NOMO-1 (cell line): ENCODE measurements around the gene SLC16A2.

ENCODE experiments used
- DNase-seq, 2 experiments: peaks; one replicate each; lab custom pipeline; 2025; ENCODE audit not compliant: unreplicated experiment in 2 of 2; lab: John Stamatoyannopoulos, UW

SLC16A2 gene

DNA sequence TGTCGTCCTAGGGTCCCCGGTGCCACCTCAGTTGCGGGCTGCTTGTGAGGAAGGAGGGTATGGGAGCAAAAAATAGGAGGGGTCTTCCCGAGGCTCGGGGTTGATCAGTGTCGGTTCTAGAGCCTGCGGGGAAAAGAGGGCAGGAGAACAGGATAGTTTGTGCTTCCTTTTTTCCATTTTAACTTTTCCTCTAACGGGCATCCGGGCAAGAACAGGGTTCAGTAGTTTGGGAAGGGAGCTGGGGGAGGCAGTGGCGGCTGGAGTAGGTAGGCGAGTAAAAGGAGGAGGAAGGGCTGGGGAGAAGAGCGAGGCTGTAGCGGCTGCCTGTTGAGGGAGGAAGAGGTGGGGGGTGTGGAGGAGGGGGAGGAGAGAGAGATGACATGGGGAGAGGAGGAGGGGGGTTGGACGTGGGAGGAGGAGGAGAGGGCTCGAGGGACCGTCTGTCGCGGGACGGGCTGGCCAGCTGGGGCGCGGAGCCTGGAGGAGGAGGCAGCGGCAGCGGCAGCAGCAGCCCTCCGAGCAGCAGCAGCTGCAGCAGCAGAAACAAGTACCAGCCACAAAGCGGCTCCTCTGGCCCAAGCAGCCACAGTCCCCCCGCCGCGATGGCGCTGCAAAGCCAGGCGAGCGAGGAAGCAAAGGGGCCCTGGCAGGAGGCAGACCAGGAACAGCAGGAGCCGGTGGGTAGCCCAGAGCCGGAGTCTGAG, at the start of gene SLC16A2:
Gene SLC16A2, plus strand, starts transcription at position 458 of the 704 bp plus-strand sequence. Its CDS starts 145 bp downstream, at position 603.
- peak in 1 of 2 experiments; percentile 5 for DNase-seq

DNA sequence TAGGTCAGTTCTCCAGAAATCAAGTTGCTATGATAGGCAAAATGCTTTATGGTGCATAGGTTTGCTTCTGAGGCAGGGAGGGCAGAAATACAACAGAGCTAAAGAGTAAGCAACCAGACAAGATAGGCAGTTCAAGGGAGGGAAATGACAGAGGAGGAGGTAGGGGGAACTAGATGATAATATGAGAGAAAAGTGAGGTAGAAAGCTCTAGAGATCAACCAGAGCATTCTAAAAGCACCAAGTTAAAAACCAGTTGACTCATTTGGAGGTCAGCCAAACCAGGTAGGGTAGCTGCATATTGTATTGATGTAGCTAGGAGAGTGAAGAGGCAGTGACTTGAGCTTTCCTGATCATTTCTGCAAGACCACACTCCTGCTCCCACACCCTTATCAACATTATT, 49.0 kb upstream of the SLC16A2 start:
- DNase-seq = no peak

DNA sequence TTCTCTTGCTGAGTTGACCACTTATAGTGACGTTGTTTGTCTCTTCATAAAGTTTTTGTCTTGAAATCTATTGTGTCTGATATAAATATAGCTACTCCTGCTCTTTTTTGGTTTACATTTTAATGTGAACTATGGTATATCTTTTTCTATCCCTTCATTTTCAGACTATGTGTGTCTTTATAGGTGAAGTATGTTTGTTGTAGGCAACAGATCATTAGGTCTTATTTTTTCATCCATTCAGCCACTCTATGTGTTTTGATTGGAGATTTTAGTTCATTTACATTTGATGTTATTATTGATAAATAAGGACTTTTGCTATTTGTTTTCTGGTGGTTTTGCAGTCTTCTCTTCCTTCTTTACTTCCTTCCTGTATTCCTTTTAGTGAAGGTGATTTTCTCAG, 44.0 kb upstream of the SLC16A2 start:
- no peak for DNase-seq

DNA sequence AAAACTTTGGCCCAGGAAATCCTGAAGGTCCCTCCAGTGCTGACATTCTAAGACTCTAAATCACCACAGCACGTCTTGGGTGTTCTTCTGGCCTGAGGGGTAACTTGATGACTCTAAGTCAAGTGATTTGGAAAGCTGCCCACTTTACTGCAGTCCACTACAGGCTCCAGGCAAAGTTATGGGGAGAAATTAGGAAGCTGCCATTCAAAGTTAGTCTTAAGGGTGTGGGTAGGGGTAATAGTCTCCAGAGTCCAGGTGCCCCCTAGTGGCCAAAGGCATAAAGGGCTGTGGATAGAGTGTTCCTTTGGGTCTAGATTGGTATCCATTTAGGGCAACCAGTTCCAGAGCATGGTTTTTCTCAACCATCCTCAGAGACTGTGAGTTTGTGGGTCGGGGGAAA, 38.7 kb upstream of the SLC16A2 start:
- DNase-seq = peak; percentile 50 to 81

DNA sequence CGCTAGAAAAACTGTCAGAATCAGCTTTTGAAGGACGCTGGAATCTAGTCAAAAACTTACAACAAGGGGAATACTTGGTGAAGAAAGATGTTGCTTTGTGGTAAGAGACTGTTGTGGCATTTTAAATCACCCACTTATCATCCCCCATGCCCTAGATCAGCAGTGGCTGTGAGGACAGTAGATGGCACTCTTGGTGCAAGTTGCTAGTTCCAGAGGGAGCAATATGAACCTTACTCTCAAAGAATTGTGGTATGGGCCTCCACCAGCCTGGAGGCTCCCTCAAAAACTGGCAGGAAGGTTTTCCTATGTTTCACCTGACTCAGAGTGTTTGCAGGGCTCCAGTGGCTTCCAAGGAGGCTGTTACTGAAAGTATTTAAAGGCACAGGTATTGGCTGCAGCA, 37.7 kb upstream of the SLC16A2 start:
- DNase-seq = peak in 1 of 2 experiments; percentile 17

DNA sequence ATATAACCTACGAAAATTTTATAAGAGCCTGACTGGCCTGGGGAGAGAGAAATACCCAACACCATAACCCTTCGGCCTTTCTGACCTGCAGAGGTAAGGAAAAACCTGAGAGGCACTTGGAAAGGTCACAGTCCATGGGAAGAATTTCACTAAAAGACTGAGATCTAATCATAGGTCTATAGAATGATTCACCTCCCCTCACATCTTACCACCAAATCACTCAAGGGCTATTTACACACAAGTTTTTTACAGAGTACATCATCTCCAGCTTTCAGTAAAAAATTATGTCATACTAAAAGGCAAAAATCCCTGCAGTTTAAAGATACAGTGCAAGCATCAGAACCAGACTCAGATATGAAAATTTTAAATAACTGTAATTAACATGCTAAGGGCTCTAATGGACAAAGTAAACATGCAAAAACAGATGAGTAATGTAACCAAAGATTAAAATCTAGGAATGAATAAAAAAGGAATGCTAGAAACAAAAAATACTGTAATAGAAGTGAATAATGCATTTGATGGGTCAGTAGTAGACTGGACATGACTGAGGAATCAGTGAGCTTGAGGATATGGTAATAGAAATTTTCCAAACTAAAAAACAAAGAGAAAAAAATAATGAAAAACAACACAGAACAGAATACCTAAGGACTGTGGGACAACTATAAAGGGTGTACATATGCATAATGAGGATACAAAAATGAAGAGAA, 32.1 kb upstream of the SLC16A2 start:
- DNase-seq = no peak

DNA sequence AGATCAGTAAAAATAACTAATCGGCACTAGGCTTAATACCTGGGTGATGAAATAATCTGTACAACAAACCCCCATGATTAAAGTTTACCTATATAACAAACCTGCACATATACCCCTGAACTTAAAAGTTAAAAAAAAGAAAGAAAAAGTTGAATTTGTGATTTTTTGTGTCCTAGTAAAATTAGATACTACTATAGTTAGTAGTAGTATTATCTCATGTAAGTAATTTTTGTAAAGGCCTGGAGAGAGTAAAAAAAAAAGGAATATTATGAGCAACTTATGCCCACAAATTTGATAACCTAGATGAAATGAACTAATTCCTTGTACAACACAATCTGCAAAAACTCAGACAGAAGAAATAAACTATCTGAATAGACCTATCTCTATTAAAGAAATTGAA, 25.7 kb upstream of the SLC16A2 start:
- DNase-seq = no peak

DNA sequence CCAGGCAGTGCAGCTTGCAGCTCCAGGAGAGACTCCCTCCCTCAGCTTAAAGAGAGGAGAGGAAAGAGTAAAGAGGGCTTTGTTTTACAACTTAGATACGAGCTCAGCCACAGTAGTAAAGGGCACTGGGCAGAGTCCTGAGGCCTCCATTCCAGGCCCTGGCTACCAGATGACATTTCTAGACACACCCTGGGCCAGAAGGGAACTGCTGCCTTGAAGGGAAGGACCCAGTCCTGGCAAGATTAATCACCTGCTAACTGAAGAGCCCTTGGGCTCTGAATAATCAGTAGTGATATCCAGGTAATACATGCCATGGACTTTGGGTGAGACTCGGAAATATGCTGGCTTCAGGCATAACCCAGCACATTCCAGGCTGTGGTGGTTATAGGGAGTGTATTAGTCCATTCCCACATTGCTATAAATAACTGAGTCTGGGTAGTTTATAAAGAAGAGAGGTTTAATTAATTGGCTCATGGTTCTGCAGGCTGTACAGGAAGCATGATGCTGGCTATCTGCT, 15.3 kb upstream of the SLC16A2 start:
- no peak for DNase-seq

DNA sequence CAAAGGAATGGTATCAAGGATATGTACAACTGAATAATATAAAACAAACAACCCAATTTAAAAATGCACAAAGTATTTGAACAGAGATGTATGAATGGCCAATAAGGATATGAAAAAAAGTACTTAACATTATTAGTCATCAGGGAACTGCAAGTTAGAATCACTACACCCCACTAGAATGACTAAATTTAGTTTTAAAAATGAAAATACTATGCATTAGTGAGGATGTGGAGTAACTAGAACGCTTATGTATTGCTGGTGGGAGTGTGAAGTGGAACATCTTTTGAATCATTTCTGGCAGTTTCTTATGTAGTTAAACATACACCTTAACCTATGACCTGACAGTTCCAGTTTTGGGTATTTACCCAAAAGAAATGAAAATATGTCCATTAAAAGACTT, 13.0 kb upstream of the SLC16A2 start:
- DNase-seq = no peak

DNA sequence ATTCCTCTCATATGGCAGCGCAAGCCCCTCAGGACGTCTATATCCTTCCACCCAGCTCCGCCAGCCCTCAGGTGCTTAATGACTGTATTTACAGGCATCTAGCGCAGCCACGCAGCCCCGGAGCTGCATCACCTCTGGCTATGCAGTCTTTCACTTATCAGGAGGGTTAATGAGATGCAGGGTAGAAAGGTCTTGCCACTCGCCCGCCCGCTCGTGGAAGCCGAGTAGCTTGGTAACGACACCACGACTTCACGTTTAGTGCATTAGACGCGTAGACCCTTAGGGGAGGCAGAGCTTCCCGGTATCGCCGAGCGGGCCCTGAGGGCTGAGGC, 1.5 kb upstream of the SLC16A2 start:
- no peak for DNase-seq

DNA sequence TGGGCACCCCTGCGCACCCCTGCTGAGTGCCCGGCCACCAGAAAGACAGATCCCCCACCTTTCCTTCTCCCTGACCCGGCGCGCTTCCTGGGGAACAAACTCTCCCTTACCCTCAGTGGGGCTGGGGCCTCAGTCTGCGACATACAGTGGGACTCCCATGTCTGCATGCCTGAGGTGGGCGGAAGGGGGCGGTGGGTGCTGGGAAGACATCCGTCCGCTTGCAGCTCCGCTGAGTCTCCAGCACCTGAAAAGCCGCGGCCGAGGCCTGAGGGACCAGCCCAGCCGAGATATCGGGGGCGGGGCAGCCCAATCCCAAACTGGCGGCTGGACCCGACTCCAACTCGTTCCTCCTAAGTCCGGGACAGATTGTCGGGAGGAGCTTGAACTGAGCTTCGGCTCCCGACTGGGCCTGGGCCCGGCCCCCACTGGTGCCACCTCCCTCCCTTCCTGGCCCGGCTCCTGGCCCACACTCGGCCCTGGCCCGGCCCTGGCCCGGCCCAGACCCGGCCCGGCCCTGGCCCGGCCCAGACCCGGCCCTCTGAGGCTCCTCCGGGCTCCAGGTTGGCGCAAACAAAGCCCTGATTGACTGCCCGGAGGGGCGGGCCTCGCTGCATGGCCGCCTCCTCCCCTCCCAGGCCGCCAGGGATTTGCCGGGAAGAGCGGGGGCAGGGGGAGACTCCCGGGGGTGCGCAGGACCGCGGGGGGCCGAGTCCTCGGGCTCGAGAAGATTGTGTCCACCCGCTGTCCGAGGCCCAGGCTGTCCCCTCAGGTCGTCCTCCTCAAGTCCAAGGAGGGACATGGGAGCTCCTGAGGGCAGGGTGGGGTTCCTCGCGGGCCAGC, 877 bp upstream of the SLC16A2 start:
- DNase-seq = no peak

DNA sequence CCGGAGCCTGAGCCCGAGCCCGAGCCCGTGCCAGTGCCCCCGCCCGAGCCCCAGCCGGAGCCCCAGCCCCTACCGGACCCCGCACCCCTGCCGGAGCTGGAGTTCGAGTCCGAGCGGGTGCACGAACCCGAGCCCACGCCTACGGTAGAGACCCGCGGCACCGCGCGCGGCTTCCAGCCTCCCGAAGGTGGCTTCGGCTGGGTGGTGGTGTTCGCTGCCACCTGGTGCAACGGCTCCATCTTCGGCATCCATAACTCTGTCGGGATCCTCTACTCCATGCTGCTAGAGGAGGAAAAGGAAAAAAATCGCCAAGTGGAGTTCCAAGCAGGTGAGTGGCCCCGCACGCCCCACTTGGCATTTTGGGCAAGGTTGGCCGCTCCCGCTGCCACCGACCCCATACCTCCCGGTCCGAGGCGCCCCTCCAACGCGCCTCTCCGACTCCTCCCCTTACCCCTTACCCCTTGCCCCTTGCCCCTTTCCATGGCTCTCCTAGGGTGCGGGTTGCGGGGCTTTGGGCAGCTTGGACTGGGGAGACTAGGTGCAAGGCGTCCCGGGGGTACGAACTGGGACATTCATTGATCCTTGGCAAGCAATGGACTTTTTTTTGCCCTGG, 553 bp downstream of the SLC16A2 start:
- DNase-seq = no peak

DNA sequence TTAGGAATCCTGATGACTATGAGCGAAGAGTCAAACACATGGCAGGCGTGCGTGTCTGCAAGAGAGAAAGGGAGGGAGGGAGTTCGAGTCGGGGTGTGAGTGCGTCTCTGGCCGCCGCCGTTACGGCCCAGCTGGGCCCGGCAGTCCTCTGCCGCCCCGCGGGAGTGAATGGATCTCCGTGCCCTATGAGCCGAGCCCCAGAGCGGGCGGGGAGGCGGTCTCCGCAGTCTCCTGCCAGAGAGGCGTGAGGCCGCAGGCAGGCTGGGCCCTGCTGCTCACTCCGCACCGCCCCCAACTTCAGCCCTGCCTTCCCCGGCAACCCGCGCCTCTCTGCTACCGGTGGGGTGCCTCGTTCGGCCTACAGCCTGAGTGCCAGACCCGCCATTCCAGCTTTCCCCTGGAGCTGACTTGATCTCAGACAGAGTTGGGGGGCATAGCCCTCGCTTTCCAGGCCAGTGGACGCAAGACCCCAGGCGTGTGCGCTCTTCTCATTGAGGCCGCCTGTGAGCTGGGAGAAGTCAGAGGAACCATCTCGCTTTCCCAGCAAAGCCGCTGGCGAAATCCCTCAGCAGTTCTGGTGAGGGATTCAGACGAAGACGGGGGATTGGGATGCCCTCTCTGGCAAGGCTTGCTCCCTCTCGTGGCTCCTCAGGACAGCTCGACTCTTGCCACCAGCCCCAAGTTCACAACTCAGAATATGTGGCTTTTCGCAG, 1.4 kb downstream of the SLC16A2 start:
- DNase-seq = no peak

DNA sequence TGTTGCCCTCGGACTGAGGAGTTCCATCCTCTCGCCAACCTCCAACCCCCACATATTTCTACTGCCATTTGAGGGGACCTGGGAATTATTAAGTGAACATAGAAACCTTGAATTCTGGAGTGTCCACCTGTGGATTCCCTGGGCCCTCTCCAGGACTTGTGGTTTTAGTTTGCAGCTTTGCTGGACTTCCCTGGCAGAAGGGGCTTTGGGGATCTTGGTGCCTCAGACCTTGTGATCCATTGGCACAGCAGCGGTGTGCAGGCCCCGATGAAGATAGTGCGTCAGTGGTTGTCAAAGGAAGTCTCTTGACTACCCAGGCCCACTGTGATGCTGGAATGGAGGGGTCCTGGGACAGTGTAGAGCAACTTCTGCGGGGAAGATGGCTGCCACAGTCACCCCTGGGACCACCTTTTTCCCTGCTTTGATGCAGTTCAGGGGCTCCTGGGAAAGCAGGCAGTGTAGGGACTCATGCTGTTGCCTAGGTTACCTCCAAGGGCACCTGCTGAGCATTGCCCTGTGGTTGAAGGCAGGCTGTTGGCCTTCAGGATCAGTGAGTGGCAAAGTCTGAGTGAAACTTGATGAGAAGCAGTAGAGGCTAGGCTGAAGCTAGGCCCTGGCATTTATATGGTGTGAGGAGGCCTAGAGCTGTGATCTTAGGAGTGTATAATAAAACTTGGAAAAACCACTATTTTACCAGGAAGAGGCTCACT, 2.2 kb downstream of the SLC16A2 start:
- DNase-seq = no peak

DNA sequence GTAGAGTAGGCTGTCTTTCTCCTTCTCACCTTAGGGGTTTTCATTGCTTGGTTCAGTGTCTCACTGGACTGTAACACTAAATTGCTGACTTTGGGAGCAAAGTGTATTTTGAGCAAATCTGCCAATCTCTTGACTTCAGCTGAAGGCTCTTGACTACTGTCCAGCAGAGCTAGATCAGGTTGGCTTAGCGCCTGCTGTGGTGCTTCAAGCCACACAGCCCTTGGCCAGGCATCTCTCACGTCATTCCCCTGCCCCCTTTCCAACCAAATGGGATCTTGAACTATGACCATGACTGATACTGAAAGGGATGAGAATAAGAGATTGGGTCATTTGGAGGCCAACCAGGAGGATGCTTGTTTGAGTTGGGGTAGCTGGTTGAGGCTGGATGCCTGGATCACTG, 4.8 kb downstream of the SLC16A2 start:
- no peak for DNase-seq

DNA sequence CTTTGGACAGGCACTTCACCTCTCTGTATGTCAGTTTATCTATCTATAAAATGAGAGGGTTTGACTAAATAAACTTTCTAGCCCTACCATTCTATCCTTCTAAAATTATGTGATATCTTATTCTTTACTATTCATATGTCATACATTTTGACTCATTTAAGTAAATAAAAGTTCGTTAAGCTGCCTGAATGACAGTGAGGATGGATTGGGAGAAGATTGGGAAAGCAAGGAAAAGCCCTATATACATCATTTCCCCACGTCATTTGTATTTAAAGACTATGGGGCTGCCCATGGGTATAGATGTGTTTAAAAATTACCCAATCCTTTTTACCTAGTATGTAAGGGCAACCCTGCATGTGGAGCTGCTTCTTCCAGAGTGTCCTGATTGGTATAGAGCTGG, 5.3 kb downstream of the SLC16A2 start:
- no peak for DNase-seq

DNA sequence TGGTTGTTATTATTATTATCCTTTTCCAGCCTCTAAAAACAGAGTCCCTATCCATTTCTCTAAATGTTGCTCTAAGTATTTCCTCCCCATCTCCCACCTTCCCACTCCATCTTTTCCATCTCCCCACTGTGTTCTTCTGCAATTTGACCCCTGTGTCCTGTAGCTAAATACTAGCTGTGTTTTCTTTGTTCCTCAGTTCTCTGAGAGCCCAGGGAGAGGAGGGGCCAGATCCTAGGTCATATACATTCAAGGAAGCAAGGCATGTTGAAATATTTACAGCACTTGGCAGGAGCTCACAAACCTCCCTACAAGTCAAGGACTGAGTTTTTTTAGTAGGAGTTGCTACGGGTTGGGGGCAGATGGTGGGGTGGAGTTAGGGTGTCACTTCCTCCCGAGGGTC, 10.5 kb downstream of the SLC16A2 start:
- DNase-seq = no peak

DNA sequence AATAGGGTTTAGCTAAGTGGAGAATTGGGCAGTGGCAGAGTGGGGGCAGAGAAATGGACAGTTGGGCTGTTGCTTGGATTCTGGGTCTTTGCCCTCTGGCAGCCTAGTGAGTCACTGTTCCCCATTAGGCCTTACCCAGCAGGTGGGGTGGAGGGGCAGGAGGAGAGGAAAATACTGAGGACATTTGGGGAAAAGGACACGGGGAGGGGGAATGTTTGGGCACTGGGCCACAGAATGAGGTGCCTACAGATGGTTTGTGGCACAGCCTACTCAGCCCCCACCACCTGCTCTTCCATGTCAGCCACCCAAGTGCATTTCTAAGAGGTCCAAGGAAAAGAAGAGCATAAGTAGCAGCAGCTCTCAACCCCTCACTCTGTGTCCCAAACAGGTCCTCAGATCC, 13.0 kb downstream of the SLC16A2 start:
- DNase-seq = no peak

DNA sequence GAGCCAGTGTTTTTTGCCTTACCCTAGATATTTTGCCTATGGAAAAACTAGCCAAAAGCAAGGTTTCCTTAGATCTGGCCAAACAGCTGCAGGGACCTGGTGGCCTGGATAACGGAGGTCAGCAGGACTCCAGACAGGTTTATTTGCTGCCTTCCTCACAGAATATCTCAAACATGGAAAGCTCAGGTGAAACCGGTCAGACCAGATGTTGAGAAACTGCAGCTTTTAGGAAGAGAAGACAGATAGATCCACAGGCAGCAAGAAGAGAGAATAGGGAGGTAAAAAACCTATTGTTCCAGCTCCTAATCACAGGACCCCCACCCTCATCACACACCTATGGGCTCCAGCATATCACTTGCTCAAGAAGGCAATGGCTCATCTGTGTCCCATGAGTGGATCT, 16.2 kb downstream of the SLC16A2 start:
- no peak for DNase-seq

DNA sequence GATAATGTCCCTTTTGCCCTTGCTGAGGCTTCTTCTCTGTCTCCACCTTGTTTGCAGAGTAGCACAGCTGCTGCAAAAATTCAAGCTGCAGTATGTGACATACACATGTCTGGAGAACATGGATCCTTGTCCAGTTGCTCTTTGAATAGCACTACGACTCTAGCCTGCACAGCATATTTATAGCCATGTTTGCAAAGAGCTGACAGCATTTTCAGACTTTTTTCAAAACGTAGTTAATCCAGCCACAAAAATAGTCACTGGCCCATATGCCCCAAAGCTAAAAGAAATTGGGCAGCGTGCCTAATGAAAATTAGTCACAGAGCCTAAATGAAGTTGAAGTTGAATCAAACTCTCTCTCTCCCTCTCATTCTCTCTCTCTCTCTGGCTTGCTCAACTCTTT, 17.5 kb downstream of the SLC16A2 start:
- no peak for DNase-seq
